Lung (tissue), 12 donors: Measurements from ENCODE around the gene SAFB. TPM values are rescaled to one million over a fixed set of nuclear protein-coding genes. Genes with fewer than 3 reads are reported as not detected.

Experiments
- ATAC-seq: fragments of 200-7000 bp; cut with Tn5 transposase; one replicate; pipeline ENCODE4 v1.9.1; 2020; ENCODE audit warnings: moderate number of reproducible peaks; ENCODE audit not compliant: insufficient read depth, low FRiP score
- DNase-seq, 3 donors: peaks; one replicate each; pipeline ENCODE4 v3.0.0-alpha.2; 2013 to 2017
- H3K27ac ChIP-seq, 2 donors: one replicate each; pipeline ENCODE4 v1.5.1; 2013; ENCODE audit warnings: mild to moderate bottlenecking in 2 of 2, moderate library complexity in 2 of 2, control low read depth in 1 of 2, inconsistent platforms in 1 of 2, low read depth in 1 of 2, low read length in 1 of 2
- H3K27me3 ChIP-seq, 3 donors: one replicate each; pipeline ENCODE4 v1.5.1; 2013; ENCODE audit warnings: low read length in 2 of 3; ENCODE audit not compliant: control insufficient read depth in 3 of 3, insufficient read depth in 3 of 3
- H3K36me3 ChIP-seq, 4 donors: one replicate each; pipeline ENCODE4 v1.5.1; 2013; ENCODE audit warnings: low read length in 4 of 4, mild to moderate bottlenecking in 1 of 4, moderate library complexity in 1 of 4; ENCODE audit not compliant: control insufficient read depth in 4 of 4, insufficient read depth in 4 of 4
- H3K4me1 ChIP-seq, 5 donors: one replicate each; pipeline ENCODE4 v1.5.1; 2013; ENCODE audit warnings: low read length in 5 of 5, mild to moderate bottlenecking in 2 of 5, moderate library complexity in 1 of 5; ENCODE audit not compliant: control insufficient read depth in 5 of 5, insufficient read depth in 5 of 5
- H3K4me3 ChIP-seq: one replicate; pipeline ENCODE4 v1.5.1; 2013; ENCODE audit warnings: mild to moderate bottlenecking, control low read depth, moderate library complexity
- H3K9ac ChIP-seq, 2 donors: one replicate each; pipeline ENCODE4 v1.5.1; 2013; ENCODE audit warnings: low read length in 2 of 2, control low read depth in 1 of 2; ENCODE audit not compliant: insufficient read depth in 1 of 2
- H3K9me3 ChIP-seq, 4 donors: one replicate each; pipeline ENCODE4 v1.5.1; 2013; ENCODE audit warnings: low read length in 3 of 4, mild to moderate bottlenecking in 1 of 4, moderate library complexity in 1 of 4; ENCODE audit not compliant: control insufficient read depth in 4 of 4, insufficient read depth in 3 of 4
- CTCF ChIP-seq: IDR thresholded peaks from 2 replicates; pipeline ENCODE4 v1.5.1; 2012; ENCODE audit warnings: mild to moderate bottlenecking; ENCODE audit errors: control extremely low read depth, extremely low read depth
- WGBS, 2 donors: extraction: QIAGEN DNeasy Blood & Tissue Kit; methylation state at CpG; one replicate each; pipeline ENCODE4 v1.1.7; 2013; 5-methylcytosine and 5-hydroxymethylcytosine counted together
- polyA plus RNA-seq, 2 donors: library from polyadenylated mRNA; stranded (reverse); fragments of 200-250 nt; gene quantifications; one replicate each; pipeline ENCODE4 v1.2.1, GENCODE V29; 2013
- total RNA-seq, 2 donors: library from RNA; depleted of rRNA in 1 of 2; stranded (reverse); fragments of >200 nt in 1 of 2; gene quantifications; one replicate each; pipeline ENCODE4 v1.2.1, GENCODE V29; 2014 to 2021
- donor health status: control.
- donor health status: control.
- donor health status: Bipolar disorder and iron deficiency.
- donor health status: healthy.
- donor health status: DM: yes; HTN: yes; CAD: no.

Gene SAFB
- total and polyA plus RNA-seq, 4 donors, result 59.5 to 130 (median 77.7) TPM

- 1% methylated on average over 55 to 94 of the region's 94 CpGs for WGBS, 2 donors
- peak; percentile 96 for ATAC-seq
- peak within 1 kb of the TSS; percentile 75 to 80 for H3K9ac ChIP-seq
- peak within 1 kb of the TSS; percentile 88 to 92 for H3K27ac ChIP-seq
- H3K9me3 ChIP-seq, result no peaks in the 10 kb centered on the region
- H3K27me3 ChIP-seq, result no peaks in the 10 kb centered on the region
- peaks cover 0 to 11% (median 6%) of the 10 kb centered on the region in 5 donors for H3K4me1 ChIP-seq
- peak within 1 kb of the TSS; percentile 90 for H3K4me3 ChIP-seq
- DNase-seq, result peak; percentile 99
- H3K36me3 ChIP-seq, result peaks cover 0 to 7% (median 0%) of the 10 kb centered on the region in 4 donors
- TF ChIP-seq CTCF, result no peak
Observed at GRCh38 chr19:5680437-5681368, 57.8 kb downstream of the SAFB start, which contains the start of the genes HSD11B1L and MICOS13. HSD11B1L (plus strand) TSS chr19:5681027; CDS start chr19:5684833, 3,806 bp downstream. MICOS13 (minus strand) TSS chr19:5680516; CDS start chr19:5680486, 30 bp downstream.

- ATAC-seq (no peak), DNase-seq (no peak)
- H3K9me3 ChIP-seq, result no peaks in the 10 kb centered on the region
- H3K27ac ChIP-seq, result no peak overlapping the region
- WGBS, 2 donors, result 65% methylated on average over 17 of the region's 17 CpGs
- no peak for TF ChIP-seq CTCF
- H3K4me3 ChIP-seq, result peak overlapping the region; percentile 46
- no peaks in the 10 kb centered on the region for H3K27me3 ChIP-seq
- H3K4me1 ChIP-seq, result peaks cover 0 to 11% (median 6%) of the 10 kb centered on the region in 5 donors
- H3K36me3 ChIP-seq, result peaks cover 0 to 7% (median 0%) of the 10 kb centered on the region in 4 donors
- H3K9ac ChIP-seq, result peak overlapping the region; percentile 46 to 56
Observed at GRCh38 chr19:5681391-5682106, 58.7 kb downstream of the SAFB start.

- H3K9ac ChIP-seq, result no peak overlapping the region
- no peaks in the 10 kb centered on the region for H3K9me3 ChIP-seq
- no peak for DNase-seq
- 86 to 93% methylated on average over 3 of the region's 3 CpGs for WGBS, 2 donors
- no peak overlapping the region for H3K4me3 ChIP-seq
- no peaks in the 10 kb centered on the region for H3K27me3 ChIP-seq
- TF ChIP-seq CTCF, result no peak
- peaks cover 0 to 7% (median 0%) of the 10 kb centered on the region in 4 donors for H3K36me3 ChIP-seq
- no peak overlapping the region for H3K27ac ChIP-seq
- H3K4me1 ChIP-seq, result peaks cover 0 to 11% (median 6%) of the 10 kb centered on the region in 5 donors
- no peak for ATAC-seq
Observed at GRCh38 chr19:5682107-5682482, 59.2 kb downstream of the SAFB start.
